Measurements from ENCODE around the gene CEP350.
"Not testable (repeated sequence)": the region's sequence is repeated elsewhere in the genome, so short reads cannot be mapped to it uniquely, and the experiment has no call there.

CEP350 gene

GRCh38 chr1:180133688-180134087, 179.1 kb downstream of the CEP350 start:
- DNase-seq, result not testable (repeated sequence)

DNA sequence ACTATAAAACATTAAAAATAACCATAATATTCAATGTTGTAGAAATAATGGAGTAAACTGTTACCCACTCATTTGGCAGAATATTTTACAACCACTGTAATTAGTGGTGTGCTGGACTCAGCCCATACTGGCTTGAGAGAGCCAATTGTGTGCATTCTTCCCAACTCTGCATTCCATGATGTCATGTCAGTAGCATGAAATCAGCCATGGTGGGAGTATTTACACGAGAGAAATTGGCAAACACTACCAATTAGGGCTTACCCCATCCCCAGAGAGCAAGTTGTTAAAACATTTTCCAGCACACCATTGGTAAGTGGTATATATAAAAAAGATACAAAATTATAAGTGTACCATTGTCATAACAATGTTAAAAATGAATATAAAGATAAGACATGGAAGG, 180.9 kb downstream of the CEP350 start:
- no peak for DNase-seq

- DNase-seq, result no peak
These were observed 181.8 kb downstream of the CEP350 start for GRCh38 chr1:180136331-180136967.

GRCh38 chr1:180136968-180137356, 182.4 kb downstream of the CEP350 start:
- no peak for DNase-seq

- no peak for DNase-seq
These were observed 183.2 kb downstream of the CEP350 start for GRCh38 chr1:180137776-180138175.

DNA sequence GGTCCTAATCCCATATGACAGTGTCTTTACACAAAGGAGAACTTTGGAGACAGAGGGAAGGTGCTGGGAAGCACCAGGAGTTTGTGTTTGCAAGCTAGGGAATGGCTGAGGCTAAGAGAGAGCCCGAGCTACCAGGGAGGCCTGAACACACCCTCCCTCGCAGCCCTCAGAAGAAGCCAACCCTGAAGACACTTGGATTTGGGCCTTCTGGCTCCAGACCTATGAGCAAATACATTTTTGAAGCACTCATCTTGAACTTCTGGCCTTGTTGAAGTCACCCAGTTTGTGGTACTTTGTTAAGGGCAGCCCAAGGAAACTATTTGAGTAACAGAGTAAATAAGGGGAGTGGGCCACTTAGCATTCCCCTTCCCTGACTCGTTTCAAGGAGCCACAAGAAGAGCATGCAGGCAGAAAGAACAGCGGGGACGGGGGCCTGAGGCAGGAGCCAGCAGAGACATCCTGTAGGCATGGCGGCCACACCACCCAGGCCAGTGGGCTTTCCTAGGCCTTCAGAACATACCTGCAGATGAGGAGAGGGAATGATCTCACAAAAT, 186.8 kb downstream of the CEP350 start:
- DNase-seq, result no peak

DNA sequence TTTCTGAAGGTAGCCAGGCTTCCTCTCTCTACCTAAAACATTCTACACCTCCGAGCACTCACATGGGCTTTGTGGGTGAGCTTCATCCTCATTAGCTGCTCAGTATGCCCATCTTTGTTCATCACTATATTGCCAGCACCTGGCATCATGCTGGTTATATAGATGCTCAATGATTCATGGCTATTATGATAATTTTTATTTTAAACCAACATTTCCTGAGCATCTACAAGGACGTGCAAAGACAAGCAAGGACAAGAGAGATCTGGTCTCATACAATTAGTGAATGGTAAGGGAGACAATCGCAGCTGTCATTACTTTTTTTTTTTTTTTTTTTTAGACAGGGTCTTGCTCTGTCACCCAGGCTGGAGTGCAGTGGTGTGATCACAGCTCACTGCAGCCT, 188.7 kb downstream of the CEP350 start:
- DNase-seq, result no peak

DNA sequence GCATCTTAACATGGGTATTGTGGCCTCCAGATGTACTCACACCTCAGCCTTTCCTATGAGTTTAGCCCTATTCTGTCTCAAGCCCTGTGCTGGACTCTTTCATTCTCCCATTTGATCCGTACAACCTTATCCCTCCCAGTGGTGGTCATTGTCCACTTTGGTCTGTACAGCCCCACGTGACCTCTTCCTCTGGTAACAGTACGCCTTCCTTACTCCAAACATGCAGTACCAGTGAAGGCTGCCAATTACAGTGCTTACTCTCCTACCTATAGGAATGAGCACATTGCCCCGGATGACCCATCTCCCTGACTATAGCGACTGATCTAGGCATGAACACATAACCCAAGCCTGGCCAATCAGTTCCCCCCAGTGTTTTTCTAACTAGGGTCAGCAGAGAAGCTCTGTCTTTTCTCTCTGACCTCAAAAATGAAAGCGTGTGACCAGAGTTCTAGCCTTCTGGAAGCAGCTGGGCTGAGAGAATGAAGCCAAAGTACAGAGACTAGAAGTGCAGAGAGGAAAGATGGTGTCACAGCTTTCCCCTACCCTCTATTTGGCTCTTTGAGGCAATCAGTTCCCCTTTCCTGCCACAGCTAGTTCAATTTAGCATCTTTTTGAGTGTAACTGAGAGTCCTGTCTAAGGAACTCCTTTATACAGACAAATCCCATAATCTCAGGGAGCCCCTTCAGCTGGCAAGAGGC, 190.2 kb downstream of the CEP350 start:
- no peak for DNase-seq

DNA sequence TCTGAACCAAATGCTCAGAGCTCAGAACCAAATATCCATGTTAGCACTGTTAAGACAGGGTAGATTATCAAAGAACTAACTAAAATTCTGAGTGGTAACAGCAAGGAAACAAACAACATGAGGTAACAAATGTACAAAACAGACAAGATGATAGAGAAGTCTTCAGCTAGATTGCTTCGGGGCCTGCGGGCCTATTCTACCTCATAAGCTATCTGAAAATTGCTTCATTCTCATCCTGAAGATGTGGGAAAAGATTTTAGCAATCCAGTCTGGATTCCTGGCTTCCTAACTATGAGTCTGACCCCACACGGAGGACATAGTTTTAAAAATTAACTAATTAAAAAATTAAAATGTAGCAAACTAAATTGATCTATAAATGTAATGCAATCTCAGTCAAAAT, 190.8 kb downstream of the CEP350 start:
- no peak for DNase-seq

DNA sequence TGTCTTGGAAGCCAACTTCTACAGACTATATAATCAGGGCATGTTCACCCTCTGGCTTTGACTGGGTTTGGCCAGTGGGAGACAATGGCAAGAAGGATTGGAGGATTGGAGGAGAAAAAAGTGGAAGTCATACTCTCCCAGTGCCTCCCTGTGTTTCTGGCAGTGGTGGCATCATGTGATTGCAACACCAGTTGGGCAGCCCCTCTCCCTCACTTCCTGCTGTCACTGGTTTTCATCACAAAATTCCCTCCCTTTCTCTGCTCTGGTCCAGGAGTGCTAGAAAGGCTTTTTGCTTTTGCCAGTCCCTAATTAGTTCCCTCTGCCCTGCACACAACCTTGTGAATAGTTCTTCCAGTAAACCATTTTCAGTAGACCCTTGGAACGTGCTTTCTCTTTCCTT, 196.4 kb downstream of the CEP350 start:
- DNase-seq, result no peak

DNA sequence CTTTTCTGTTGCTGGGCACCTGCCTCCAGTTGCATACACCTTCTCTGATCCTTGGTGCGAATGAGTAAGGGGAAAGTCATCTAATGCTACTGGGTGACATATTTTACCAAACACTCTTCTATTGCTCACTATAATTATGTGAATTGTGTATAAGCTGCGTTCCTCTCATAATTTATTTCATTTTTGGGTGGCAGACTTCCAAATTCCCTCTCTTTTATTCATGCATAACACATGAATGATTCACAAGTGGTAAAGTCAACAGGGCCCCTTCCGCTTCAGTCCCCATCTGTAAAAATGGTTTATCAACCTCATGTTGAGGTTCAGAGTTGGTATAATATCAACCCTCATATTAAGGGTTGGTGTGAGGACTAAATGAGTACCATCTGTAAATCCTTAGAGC, 196.9 kb downstream of the CEP350 start:
- peak; percentile 10 for DNase-seq

- no peak for DNase-seq
These were observed 198.0 kb downstream of the CEP350 start for GRCh38 chr1:180152588-180152987.

DNA sequence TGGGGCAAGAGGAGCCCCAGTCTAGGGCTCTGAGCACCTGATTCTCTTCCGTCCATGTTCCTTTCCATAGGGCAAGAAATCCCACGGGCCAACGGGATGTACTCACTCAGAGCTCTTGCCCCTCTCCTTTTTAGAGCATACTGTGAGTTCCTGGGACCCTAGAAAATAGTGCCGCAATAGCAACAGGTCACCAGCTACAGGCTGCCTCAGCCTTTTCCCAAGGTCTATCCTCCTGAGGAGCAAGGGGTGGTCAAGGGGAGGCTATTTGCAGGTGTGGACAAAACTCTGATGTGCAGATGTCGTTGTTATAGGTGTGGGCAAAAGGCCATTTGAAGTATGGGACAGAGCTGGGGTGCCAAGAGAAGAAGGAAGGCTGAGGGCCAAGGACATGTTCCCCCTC, 198.4 kb downstream of the CEP350 start:
- DNase-seq, result no peak

DNA sequence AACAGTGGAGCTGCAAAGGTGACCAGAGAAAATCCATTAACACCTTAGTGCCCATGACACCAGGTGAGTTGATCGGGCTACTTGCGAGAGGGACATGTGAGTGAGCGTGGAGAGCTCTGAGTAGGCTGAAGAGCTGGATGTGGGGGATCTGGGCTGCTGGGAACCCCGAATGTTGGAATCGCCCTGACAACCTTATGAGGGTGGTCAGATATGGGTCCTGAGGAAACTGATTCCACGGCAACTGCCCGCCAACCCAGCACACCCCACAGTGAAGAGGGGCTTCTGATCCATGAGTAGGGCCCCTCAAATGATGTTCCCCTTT, 199.4 kb downstream of the CEP350 start:
- DNase-seq, result no peak

GRCh38 chr1:180154325-180155181, 199.9 kb downstream of the CEP350 start, which contains the start of gene QSOX1:
Gene QSOX1 (plus strand): TSS chr1:180154869. CDS start chr1:180154908, 39 bp downstream.
- DNase-seq, result peak; percentile 81

DNA sequence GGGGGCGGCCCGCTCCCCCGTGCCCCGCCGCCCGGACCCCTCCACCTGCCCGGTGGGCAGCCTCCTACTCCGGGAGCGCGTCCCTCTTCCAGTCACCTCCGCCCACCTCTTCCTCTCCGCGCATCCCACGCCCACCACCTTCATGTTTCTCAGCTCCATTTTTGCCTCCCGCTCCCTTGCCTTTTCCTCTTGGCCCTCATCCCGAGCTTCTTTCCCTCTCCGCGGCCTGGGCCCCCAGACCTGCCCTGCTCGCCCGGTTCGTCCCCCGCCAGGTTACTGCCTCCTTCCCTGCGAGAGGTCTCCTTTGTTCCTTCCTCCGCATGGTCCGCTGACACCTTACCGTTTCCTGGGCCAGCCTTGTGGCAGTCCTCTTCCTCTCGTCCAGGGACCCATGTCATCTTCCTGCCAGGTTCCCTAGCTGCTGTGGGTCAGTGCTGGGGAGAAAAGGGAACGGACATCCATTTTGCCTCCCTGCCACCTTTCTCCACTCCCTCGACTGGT, 200.6 kb downstream of the CEP350 start:
- DNase-seq, result peak; percentile 19

GRCh38 chr1:180156201-180156600, 201.6 kb downstream of the CEP350 start:
- no peak for DNase-seq

DNA sequence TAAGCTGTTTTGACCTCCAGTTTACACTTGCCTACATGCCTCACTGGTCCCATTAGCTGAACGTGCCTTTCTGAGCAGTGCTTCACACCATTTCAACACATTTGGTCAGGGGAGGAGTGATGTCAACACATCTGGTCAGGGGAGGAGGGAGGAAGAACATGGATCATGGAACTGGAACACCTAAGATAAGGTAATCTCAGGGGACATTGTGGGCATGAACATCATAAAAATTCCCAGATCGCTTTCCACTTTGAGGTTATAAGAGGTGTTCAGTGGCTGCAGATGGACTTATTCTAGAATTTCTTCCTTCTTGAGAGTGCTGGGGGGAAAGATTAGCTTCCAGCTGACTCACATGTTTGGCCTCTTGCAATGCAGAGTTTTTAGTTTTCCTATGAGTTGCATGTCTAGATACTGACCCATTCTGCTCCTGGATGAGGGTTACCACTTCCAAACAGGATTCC, 202.1 kb downstream of the CEP350 start:
- no peak for DNase-seq

- no peak for DNase-seq
These were observed 202.5 kb downstream of the CEP350 start for GRCh38 chr1:180157108-180157507.

DNA sequence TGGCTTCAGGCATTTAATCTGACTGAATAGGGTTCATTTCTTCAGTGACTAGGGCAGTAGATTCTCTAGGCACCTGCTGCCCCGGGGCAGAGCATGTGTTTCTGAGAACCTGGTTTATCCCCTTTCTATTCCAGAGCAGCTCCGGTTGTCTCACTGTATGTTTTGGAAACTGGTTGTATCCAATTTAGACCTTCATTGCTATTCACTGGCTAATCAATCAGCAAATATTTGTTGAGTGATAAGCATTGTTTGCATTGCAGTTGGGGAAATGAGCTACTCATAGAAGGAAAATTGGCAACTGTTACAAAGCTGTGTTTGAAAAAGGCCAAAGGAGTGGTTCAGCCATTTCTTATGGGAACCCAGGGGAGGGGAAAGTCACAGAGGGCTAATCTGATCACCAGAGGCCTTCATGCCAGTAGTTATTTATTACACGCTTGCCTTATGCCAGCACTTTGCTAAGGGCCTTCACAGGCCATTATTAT, 203.0 kb downstream of the CEP350 start:
- DNase-seq, result peak; percentile 23

DNA sequence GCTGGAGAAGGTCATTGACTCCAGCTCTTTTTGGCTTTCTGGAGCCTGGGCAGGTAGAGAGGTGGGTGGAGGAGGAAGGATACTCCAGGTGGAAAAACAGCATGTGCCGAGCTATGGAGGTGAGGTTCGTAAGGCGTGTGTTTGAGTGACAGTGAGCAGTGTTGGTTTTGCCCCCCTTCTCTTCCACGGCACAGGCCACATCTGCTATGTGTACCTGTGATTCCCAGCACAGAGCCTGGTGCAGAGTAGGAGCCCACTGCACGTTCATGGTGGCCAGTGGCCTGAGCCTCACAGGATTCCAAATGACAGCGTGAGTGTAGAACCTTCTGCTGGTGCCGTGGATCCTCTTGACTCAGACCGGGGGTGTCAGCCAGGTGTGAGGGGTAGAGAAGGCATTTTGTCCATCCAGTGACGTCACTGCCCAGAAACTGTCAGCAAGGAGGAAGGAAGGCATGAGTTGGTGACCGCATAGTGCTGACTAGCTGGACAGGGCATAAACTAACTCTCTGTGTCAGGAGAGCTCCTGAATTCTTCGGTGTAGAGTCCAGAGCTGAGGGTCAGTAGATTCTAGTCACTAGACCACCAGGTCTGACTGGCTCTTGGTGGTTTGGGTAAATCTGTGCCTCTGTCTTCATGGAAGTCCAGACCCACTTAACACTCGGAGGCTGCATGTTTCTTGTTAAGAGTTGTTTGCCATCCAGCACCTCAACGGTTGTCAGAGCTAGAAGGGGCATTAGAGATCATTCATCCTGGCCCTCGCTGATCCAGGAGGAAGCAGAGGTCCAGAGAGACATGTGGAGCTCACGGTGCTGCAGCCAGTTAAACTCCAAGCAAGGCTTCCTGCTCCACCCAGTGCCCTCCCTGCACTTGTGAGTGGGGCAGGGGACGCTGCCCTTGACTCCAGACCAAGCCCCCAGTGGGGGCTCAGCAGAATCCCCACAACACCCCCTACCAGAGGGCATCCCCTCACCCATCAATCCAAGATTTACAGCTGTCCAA, 203.8 kb downstream of the CEP350 start:
- DNase-seq, result no peak

DNA sequence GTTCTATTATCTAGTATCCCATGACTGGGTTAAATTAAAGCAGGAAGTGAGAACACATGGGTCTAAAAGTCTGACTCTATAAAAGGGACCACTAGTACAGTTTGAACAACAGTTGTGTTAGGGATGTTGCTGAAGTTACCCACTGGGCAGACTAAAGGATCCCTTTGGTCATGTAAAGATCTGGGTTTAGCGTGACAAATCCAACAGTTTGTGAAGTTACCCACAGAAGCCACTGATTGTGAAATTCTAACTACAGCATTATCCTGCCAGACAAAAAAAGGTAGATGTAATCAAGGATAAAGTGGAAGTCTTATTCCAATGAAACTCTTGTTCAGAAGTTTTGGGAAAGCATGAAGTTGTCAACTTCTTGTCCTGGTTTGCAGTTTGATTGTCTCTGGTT, 205.7 kb downstream of the CEP350 start:
- DNase-seq, result no peak
